Nucleus accumbens (tissue), 56 donors: Measurements from ENCODE around the gene PIGW.

ENCODE experiments used
- DNase-seq, 56 donors: peaks; one replicate each; lab custom pipeline; 2025; lab: John Stamatoyannopoulos, UW

Gene PIGW

DNA sequence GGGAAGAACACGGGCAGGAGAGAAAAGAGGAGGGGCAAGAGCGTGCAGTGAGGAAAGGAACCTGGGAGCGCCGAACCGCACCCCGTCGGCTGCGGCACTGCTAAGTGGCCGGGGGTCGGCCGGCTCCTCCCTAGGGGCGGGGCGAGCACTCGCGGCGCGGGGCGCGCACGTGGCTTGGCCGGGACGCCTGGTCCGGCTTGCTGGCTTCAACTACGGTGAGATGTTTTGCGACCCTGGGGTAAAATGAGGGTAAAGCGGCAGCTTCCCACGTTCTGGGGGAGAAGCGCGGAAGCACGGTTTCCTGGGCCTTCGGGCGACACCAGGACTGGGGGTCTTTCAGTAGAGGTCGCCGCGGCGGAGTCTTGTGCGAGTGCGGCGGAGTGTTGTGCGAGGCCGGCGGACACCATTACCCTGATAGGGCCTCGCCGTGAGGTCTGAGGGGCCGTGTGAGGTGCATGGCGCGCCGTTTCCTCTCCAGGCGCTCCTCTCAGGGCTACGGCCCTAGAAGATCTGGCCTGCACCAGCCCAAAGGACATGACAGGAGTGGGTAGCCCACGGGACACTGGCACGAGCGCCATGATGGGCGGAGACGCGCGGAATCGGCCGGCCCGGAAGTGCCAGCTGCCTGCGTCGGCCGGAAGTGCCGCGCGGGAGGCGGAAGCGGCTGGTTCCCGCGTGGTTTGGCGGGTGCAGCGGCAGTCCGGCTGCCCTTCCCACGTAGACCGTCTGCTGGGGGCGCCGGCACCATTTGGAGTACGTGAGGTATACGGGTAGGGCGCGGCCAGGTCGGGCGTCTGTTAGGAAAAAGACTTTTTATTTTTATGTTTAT lies at the start of gene PIGW, which contains the start of gene MYO19:
PIGW (plus strand) TSS at position 148 of the 829 bp plus-strand sequence. CDS start 2,115 bp downstream, outside the sequence.
MYO19 (minus strand) TSS at position 29 of the 829 bp plus-strand sequence. CDS start 2,330 bp downstream, outside the sequence.
- DNase-seq = peak in 55 of 56 donors; percentile 32 to 90 (median 76)

DNA sequence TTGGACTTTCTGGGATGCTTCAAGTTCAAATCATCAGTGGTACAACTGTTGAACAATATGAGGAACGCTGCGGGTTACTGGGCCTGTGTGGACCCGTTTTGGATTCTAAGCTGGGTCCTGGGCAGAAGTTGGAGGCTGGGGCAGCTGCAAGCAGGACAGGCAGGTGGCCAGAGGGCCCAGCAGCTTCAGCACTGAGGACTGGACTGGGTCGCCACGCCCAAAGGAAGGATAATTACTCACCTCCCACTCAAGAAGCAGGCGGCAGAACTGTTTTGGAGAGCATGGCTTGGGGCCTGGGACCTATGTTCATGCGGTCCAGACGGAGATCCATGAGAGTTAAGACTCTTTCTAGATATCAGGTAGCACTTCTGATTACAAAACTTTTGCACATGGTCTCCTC lies 49.8 kb upstream of the PIGW start:
- DNase-seq = no peak

GRCh38 chr17:36485805-36486203 lies 49.0 kb upstream of the PIGW start:
- DNase-seq = peak in 1 of 56 donors; percentile 30

DNA sequence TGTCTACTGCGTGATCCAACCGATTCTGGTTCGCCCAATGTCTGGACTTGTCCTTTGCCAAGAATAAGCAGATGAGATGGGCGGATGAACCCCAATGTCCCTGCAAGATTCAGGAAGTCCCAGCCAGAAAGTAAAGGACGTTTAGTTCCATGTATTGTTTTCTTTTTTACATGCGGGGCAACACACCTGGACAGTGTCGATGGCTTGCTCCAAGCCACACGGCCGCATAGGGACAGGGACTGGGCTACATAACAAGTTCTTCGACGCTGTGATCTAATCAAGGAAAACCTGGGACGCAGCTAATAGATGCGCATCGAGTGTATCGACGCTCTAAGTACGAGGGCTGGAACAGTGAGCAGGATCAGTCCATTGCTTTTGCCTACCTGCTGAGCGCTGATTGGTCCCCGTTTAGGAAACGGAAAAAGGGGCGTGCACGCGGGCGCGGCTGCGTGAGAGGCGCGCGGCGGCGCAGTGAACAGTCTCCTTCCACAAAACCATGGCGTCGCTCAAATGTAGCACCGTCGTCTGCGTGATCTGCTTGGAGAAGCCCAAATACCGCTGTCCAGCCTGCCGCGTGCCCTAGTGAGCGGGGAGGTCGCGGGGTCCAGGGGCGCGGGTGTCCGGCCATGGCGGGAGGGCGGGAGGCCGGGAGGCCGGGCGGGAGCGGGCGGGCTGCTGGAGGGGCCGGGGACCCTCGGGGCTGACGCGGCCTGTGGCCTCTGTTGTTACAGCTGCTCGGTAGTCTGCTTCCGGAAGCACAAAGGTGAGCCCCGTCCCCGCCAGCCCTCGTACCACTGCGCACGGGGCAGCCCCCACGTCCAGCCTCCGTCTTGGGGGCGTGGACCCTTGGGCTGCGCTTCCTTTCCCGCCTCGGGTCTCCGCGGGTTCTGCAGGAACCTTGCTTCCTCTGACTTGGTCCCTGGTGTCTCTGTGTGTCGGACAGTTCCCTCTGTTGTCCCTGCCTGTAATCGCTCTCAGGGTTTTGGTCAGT lies 48.3 kb upstream of the PIGW start, which contains the start of gene ZNHIT3:
ZNHIT3 (plus strand) TSS at position 478 of the 991 bp plus-strand sequence; CDS start at position 497, 19 bp downstream.
- peak; percentile 40 to 96 (median 86) for DNase-seq

DNA sequence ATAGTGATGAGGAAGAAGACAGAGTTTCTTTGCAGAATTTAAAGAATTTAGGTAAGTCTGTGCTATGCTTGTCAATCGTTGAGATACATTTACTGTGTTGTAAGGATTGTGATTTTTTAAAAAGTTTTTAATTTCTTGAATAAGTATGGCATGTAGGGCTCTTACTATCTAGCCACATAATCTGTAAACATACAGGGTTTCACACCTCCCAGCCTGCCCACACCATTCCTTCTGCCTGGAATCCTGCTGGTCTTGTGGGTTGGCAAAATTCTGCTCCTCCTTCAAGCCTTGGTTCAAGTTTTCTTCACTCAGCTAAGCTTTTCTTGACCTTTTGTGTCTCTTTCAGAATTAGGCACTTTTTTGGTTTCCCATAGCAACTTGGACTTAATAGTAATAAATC lies 40.8 kb upstream of the PIGW start:
- no peak for DNase-seq

DNA sequence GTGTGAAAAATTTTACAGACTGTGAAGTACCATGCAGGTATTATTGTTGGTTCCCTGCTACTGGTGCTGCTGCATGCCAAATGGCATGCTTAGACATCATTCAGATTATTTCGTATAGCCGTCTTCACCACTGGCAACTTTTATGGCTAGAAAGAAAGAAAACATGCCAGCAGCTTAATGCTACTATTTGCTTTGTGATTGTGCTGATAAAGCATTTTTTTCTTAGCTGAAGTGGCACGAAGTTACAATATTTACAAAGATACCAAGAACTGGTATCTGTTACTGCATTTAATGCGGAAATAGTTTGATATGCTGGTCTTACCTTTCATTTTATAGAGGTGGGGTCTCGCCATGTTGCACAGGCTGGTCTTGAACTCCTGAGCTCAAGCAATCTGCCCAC lies 40.1 kb upstream of the PIGW start:
- DNase-seq = no peak

GRCh38 chr17:36495076-36495578 lies 39.7 kb upstream of the PIGW start:
- no peak for DNase-seq

GRCh38 chr17:36496018-36496789 lies 38.6 kb upstream of the PIGW start:
- peak in 33 of 56 donors; percentile 4 to 62 (median 20) for DNase-seq

DNA sequence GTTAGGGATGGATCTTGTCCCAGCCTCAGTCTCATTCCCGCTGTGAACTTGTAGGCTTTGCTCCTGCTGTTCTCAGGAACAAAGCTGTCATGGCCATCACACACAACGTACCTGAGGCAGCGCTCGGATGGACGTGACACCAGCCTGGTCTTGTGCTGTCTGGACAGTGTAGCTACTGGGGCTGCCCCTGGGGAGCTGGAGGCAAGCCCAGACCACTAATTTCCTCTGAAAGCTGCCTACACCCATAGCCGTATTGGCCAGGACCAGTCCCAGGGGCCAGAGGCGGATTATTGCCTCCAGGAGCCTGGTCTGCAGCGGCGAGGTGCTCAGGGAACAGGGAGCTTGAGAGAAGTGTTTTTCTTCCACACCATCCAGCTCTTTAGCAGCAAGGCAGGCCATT lies 36.6 kb upstream of the PIGW start:
- DNase-seq = no peak

DNA sequence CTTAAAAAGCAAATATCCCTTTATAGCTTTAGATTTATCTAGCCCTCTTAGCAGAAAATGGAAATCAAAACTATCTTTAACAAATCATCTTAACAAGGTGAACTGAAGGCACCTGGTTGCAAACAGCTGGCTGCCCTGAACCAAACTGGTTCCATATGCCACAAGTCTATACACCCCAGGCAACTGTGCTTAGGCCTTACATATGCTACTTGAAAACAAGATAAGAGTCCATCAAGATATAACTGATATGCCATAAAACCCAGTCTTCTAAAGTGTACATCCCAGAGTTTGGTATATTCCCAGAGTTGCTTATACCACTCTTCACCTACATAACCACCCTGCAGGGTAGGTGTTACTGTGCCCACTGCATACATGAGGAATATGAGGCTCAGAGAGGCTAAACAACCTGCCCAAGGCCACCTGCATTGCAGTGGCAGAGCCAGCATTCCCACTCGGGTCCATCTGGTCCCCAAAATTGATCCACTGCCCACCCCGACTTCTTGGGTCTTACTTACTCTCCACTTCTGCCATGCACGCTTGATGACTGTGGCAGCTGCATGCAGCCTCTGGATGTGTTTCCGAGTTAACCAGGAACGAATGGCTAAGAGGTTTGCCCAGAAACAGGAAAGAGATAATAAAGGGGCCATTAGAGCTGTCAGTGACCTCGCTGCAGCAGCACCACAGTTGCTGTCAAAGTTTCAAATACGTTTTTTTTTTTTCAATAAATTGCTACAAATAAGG lies 36.1 kb upstream of the PIGW start:
- no peak for DNase-seq

DNA sequence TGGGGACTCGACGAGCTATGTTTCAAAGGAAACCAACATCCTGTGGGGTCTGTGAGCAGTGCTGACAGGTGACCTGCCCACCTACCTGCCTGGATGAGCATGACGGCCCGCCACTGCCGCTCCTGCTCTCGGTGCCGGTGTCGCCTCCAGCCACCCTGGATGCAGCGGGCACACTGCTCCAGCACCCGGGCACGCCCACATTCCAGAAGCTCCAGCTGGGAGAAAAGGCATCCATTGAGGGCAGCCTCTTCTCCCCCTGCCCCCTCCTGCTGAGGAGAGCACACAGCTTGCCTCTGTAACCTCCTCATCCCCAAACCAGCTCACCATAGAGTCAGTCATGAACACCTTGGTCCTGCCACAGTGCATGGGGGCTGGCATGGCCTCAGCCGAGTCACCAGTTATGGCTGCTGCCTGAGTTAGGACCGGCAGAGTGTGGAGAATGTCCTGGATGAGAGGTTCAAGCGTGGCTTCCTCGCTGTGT lies 34.0 kb upstream of the PIGW start:
- no peak for DNase-seq

- no peak for DNase-seq
Measured at GRCh38 chr17:36501351-36501750, 33.4 kb upstream of the PIGW start.

- no peak for DNase-seq
Measured at GRCh38 chr17:36501963-36502362, 32.8 kb upstream of the PIGW start.

DNA sequence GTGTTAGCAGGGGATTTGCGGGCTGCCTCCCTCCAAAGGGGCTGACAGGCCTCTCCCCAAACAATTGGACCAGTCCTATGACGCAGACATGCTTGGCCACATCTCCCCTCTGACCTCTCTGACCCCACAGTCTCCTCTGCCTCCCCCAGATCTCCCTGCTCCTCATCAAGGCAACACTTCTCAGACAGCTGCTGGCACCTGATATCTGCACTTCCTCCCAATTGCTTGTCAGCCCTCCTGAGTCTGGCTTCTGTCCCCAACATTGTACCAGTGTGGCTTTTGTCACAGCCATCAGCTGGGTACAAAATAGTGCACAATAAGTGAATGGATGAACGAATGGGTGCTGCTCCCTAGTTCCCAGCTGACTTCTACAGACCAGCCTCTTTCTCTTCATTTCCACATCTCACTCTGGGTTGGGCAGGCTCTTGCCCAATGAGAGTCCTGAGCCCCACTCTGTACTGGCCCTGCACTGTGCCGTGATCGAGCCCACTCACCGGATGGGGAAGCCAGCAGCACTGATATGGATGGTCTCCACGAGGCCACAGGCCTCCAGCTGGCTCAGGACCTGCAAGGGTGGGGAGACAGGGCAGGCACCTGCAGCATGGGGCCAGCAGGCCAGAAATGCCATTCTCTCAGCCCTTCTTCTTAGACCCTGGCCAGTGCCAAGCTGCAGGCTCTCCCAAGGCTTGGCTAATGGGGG lies 31.2 kb upstream of the PIGW start:
- no peak for DNase-seq

DNA sequence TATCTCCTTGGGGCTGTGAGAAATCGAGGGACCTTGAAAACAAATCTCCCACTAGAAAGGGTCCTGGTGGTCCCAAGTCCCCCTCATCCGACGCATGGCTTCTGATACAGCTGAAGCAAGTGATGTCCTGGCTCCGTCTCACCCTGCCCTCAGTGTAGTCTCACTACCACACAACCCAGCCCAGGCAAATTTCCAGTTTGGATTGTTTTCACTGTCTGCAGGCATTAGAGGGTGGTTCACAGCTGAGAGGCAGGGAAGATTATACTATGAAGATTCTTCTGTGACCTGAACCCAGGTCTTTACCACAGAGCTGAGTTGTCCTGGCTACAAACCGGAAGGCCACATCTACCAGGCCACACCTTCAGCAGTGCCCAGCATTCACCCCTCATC lies 30.6 kb upstream of the PIGW start:
- no peak for DNase-seq

GRCh38 chr17:36505171-36505570 lies 29.6 kb upstream of the PIGW start:
- no peak for DNase-seq

DNA sequence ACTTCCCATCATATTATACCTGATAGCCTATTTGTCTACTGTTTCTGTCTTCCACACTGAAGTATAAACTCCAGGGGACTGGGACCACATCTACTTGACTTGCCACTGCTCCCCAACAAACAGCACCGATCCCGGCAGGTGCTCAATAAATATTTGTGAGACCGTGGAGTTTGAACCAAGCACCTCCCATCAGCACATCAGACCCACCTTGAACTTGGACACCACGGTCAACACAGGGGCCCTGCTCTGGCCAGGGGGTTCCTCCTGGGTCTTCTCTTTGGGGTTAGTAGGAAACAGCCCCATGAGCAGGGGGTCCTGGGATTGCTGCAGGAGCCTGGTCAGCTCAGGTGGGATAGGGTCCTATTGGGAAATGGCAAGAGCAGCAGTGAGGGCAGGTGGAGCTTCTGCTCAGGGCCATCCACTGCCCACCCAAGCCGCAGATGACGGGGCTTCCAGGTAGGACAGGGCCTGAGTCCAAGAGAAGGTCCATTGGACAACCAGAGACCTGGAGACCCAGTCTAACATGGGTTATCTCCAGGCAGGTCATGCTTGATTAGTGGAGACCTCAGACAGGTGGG lies 28.4 kb upstream of the PIGW start:
- DNase-seq = no peak

GRCh38 chr17:36506831-36507230 lies 28.0 kb upstream of the PIGW start:
- DNase-seq = no peak
